ENCODE results near the gene CCDC198.

CCDC198 gene, protein sequence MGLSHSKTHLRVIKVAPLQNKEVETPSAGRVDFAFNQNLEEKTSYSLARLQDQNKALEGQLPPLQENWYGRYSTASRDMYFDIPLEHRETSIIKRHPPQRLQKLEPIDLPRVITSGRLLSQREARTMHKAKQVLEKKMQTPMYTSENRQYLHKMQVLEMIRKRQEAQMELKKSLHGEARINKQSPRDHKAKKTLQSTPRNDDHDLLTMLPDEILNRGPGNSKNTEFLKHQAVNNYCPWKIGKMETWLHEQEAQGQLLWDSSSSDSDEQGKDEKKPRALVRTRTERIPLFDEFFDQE

DNA sequence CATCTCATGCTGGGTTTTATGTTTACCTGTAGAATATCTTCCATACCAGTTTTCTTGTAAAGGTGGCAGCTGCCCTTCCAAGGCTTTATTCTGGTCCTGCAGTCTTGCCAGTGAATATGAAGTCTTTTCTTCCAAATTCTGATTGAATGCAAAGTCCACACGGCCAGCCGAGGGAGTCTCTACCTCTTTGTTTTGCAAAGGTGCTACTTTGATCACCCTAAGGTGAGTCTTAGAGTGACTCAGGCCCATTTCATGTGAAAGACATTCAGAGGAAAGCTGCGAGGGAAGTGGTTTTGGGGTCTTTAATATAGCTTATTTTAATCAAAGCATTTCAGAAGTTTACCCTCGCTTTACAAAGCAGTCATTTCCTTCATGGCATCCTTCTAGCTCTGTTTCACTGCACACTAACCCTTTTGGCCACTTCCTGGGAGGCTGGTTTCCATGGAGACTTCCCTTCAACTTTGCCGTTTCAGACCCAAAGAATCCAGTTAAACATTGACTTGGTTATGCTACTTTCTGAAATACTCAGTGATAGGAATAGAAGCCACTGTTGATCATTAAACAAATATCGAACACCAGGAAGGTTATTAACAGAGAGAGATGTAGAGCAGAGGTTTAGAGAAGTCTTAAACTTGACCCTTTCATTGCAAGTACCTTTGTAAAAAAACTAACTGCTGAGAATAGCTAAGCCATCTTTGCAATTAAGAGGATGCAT, at the start of gene CCDC198:
TSS of gene CCDC198 (minus strand) at position 391 of the 715 bp plus-strand sequence. CDS start at position 249, 142 bp downstream.
- DNase-seq, result no peak

DNA sequence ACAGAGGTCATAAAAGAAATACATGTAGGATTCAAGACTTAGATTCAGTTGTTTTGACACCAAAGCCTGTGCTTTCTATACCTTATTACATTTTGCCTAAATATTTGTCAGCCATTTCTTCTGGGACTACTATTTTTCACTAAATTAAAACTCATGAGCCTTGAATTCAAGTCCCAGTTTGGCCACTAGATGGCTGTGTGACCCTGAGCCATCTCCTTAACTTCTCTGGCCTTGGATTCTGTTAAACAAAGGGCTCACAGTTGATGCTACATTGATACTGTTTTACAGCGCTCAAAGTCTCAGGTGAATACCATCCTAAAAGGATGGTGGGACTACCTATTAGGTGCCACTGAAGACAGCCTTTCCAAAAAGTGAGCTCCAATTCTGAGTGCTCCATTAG, 39.6 kb upstream of the CCDC198 start:
- DNase-seq, result no peak

DNA sequence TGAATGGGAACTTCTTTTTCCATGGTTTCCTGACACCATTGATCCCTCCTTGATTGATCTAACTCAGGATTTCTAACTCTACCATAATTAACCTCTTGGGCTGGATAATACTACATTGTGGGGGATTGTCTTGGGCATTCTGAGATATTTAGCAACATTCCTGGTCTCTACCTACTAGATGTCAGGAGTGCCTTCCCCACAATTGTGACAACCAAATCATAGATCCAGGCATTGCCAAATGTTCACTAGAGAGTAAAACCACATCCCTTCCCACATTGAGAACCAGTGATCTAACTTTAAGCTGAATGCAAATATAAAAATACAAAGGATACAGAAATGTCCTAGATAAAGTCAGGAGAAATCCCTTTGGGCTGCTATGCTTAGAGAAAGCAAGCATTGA, 36.9 kb upstream of the CCDC198 start:
- no peak for DNase-seq

DNA sequence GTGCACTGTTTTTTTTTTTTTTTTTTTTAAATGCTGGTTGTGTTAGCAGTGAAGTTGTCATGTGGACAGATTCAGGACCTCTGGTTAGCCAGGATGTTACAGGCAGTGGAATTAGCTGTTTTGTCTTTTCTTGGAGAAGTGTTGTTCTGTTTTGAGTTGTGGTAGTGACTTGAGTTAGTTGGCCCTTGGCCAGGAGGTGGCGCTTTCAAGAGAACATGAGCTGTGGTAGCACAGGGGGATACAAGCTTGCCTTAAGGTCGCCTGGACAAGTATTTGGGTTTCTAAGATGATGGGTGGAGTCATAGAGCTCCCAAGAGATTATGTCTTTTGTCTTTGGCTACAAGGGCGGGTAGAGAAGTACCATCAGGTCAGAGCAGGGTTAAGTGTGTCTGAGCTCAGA, 33.3 kb upstream of the CCDC198 start:
- DNase-seq, result no peak

DNA sequence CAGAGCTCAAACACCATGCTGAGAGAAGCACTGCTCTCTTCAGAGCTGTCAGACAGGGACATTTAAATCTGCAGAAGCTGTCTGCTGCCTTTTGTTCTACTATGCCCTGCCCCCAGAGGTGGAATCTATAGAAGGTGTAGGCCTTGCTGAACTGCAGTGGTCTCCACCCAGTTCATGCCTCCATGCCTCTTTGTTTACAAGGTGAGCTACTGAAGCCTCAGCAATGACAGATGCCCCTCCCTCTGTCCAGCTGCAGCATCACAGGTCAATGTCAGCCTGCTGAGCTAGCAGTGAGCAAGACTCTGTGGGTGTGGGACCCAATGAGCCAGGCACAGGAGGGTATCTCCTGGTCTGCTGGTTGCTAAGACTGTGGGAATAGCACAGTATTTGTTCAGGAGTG, 25.4 kb upstream of the CCDC198 start:
- DNase-seq, result no peak

DNA sequence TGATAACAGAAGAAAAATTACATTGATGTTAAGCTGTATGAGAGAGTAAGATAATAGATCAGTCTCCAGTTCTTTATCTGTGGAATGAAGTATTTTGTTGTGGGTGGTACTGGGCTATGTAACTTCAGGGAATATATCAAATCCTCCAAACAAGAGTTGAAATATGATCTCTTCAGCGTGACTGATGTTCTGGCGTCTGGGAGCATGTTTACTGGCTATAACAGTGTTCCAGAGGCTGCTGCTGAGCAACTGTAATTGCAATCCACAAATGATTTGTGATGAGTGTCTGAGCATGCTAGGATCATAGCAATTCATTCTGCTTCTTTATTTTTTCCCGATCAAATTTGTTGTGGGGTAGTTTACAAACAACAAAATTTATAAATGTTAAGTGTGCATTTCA, 18.6 kb upstream of the CCDC198 start:
- DNase-seq, result no peak

DNA sequence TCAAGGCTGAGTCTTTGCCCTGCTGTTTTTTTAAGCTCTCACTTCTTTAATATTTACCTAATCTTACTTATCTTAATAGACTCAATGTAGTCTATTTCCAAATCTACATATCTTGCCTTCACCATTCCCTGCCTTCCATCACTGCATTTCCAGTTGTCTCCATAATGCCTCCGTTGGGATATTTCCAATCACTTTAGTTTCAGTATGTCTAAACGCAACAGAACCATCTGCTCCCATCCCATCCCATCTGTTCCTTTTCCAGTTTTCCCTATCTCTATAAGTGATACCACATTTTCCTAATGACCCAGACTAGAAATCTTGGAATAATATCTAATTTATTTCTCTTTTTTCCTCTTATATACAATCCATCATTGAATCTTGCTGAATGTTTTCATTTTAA, 15.1 kb upstream of the CCDC198 start:
- no peak for DNase-seq

DNA sequence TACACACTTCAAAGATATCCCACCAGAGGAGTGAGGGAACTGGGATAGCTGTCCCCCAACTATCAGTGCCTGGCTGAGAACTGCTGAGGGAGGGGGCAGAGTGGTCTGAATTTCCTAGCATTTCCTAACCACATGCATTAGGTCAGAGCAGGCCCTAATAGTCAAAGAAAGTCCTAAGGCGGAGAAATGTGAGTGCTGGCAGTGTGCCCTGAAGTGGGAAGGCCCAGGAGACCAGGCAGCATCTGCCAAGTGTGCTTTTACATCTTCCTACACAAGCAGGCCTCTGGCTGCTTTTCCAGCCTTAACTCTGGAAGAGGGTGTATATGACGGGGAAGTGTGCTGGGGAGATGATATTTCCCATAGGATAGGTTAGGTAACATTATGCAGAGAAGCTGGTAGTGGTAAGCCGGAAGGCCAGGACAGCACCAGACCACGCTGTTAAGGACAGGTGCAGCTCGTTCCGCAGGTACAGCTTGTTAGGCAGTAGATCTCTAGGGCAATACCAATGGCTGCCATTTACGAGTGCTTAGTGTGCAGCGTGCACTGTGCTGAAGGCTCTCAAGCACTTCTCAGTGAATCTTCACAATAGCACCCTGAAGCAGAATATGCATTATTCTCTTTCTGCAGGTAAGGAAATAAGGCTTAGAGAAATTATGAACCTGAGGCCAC, 9.1 kb upstream of the CCDC198 start:
- DNase-seq, result peak in 9 of 58 donors; percentile 2 to 31 (median 5)

DNA sequence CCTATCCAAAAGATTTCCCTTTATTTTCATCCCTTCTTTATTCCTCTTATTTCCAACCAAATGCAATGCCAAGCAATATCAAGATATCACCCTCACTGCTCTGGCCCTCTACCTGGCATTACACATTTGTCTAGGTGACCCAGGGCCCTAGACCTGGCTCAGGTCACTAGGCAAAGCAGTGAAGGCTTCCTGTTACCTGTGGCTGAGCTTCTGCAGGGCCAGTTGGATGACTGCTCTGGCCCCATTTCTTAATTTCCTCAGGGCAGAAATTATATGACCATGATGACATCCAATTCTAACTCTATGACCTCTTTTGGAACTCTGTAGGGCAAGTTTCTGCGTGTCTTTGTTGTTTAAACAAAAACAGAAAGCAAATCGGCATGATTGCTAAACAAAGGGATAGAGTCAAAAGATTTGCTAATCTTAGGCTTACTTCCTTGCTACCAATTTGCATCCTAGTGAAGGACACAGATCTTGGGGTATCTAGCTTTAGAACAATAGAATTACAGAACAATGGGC, 7.4 kb upstream of the CCDC198 start:
- no peak for DNase-seq

DNA sequence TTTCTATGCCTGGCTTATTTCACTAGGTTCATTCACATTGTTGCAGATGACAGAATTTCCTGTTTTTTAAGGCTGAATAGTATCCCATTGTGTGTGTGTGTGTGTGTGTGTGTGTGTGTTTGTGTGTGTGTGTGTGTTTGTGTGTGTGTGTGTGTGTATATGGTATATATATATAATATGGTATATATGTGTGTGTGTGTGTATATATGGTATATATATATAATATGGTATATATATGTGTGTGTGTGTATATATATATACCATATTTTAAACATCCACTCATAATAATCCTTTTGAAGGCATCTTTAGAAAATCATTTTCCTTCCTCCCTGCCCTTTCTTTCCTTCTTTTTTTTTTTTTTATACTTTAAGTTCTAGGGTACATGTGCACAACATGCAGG, 5.0 kb upstream of the CCDC198 start:
- no peak for DNase-seq

DNA sequence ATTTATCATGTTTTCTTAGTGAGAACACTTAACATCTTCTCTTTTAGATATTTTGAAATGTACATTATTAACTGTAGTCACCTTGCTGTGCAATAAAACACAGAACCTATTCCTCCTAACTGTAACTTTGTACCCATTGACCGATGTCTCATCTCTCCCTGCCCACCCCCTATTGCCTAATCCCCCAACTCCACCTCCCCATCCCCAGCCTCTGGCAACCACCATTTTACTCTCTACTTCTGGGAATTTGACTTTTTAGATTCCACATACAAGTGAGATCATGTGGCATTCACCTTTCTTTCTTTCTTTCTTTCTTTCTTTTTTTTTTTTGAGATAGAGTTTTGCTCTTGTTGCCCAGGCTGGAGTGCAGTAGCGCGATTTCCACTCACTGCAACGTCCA, 4.4 kb upstream of the CCDC198 start:
- DNase-seq, result no peak

DNA sequence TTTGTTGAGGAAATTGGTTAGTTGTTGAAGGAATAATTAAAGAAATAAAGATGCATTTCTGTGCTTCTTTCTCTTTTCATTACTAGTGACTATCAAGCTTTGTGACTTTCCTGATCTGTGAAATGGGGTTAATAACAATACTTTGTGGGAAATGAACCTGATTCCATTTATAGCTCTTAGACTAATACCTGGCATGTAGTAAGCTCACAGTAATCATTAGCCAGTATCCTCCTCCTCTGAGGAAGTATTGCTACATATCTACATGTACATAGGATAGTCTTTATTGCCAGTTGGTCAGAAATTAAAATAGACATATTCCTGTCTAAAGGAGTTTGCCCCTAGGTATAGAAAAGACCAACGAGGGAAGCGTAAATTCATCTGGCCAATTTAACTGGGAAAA, 1.8 kb upstream of the CCDC198 start:
- DNase-seq, result no peak

DNA sequence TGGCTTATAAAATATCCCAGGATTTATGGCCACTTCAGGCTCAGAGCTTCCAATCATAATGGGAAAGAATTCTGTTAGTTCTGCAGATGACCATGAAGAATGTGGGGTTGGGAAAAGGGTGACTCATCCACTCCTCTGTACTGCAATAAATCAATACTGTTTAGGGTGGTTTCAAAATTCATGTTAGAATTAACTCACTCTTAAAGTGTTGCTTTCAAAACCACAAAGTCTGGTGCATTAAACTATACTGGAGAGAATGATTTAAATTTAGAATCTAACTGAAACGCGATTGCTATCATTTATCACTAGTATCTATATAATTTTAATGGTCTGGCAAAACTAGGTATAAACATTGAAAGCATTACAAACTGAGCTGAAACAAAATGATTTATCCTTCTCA, 798 bp downstream of the CCDC198 start:
- no peak for DNase-seq

DNA sequence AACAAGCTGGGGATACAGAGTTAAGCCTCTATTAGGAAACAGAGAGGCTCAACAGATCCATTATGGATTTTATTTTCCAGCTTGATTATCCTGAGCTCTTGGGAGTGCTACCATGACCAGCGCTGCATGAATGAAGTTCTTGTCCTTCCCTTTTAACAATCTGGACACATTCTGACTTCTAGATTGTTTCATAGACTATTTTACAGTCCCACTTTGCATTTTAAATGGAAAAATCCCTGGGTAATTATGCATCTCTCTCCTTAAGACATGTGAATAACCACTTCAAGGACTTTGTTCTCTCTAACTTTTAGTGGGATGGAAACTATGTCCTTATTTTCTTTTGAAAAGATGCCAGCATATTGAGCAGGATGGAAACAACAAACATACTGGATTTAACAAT, 2.0 kb downstream of the CCDC198 start:
- DNase-seq, result no peak

DNA sequence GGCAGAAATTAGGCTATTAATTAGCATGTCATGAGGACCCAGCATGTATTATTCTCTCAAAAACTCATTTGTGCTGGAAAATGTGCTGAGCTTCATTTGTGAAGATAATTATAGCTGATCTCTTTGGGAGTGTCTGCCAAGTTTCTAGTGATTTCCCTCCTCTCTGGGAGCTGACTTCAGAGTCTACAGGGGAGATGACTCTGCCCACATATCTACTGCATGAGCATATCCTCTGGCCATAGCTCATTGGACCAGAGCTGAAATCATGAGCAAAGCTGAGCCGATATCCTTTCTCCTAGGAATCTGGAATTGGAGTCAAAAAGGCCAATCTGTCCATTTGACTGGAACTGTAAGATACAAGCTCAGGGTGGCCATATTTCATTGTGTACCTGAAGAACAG, 5.9 kb downstream of the CCDC198 start:
- DNase-seq, result no peak

DNA sequence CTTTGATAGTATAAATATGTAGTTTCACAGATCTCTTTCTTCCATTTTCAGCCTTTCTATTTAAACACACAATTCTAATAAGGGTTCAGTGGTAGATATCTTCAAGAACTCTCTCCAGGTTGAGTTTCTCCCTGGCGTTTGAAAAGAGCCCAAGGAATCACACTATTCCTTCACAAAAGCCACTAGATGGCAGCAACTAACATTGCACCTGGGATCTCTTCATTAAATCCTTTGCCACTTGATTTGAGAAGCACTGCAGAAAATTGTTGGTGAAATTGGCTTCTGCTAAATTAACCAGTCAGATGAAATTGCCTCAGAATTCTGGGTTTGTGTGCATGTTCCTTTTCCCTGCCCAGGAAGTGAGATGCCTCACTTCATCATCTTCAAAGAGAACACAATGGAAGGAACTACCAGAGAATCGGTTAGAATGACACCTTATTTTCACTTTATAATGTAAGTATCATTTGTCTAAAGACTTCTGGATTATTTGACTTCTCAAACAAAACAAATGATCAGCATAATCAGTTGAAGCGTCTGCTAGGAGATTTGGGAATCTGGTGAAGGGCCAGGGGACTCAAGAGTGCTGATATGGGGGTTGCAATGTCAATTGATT, 6.8 kb downstream of the CCDC198 start:
- peak in 11 of 58 donors; percentile 0 to 66 (median 2) for DNase-seq

DNA sequence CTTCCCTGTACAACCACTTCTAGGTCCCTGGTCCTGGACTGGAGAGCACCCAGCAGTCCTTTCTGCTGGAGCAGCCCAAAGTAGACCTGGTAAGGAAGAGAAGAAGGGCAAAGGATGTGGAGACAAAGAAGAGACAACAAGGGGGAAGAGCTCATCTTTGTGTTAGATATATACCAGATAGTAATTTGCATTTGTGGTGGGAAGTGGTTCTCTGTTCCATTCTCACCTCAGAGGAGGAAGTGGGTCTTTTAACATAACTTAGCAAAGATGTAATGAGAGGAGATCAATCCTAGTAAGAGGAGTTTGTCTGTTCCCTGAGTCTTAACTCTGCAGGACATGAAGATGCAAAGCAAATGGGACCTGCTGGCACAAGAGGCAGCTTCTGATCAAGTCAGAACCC, 8.0 kb downstream of the CCDC198 start:
- no peak for DNase-seq

DNA sequence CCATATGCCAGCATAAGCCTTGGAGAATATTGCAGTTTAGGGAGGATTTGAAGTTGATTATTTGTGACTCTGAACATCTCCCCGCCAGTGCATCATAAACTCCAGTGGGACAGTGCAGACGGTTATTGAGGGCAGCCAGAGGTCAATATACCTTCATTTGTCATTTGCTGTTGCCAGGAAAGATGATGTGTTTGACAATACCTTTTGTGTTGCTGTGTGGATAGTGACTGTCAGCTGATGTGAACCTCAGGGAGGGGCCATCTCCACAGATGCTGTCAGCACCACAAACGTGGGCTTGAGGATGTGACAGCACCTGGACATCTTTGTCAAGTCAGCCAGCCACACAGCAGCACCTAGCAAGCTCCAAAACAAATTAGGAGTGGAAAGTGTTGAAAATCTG, 11.5 kb downstream of the CCDC198 start:
- no peak for DNase-seq

DNA sequence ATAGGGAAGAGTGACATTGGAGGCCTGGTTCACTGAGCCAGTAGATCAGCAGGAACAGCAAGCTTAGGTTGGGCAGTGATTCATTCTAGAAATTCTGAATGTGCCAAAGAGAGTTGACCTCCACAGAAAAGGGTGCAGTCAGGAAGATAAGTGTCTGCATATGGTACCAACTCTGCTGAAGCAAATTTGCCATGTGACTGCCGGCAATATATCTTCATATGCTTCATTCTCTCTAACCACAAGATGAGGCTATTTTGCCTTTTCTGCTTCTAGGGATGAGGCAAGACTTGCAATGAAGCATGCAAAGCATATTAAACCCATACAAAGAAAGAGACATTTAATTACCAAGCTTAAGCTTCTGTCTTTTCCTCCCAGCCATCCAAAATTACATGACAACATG, 13.6 kb downstream of the CCDC198 start:
- DNase-seq, result no peak

DNA sequence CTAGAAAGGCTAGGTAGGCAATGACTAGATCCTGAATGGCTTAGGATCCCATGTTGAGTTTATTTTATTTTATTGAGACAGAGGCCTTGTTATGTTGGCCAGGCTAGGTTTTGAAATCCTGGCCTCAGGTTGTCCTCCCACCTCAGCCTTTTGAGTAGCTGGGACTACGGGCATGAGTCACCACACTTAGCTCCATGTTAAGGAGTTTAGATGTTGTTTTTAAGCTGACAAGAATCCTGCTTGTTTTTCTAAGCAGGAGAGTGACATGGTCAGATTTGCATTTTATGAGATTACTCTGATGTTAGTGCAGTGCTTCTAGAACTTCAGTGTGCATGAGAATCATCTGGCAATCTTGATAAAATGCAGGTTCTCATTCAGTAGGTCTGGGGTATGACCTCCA, 14.5 kb downstream of the CCDC198 start:
- DNase-seq, result no peak

DNA sequence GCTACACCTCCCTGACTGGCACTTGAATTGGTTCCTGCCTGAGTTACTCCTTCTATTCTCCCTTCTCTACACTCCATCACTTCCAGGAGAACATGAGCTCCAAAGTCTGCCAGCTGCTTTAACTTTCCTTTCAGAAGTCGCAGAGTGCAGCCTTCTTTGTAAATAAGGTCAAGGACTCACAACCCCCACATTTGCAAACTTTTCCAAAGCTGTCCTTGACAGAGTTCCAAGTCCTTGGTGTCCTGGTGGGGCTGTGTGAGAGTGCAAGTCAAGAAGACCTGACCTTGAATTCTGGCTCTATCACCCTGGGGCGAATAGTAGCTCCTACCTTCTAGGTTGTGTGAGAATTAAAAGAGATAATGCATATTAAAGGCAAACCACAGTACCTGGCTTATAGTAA, 15.6 kb downstream of the CCDC198 start:
- no peak for DNase-seq

DNA sequence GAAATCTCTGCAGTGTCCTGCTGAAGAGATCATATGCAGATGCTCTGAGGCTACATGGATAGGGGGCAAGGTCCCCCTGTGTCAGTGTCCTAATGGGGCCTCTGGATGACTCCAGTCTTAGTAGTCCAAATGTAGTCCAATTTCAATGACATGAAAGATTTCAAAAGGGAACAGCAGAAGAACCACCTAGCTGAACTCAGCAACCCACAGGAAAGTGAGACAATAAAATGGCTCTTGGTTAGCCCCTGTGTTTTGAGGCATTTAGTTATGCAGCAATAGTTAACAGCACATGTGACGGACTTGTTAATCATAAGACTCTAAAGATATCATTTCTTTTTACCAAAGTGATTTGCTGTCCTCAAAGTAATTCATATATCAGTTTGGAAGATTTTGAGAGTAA, 22.7 kb downstream of the CCDC198 start:
- no peak for DNase-seq

Measured in anterior cingulate cortex (tissue), 58 donors.